Gastroesophageal sphincter (tissue), 3 donors: ENCODE results near the gene SH3RF2.

Experiments
- CTCF ChIP-seq, 4 experiments: fragments of 200-600 bp in 2 of 4; fragments of 450-650 bp in 2 of 4; sonication (generic) in 1 of 4; IDR thresholded peaks; one replicate each; pipeline ENCODE4 v1.5.1; 2017 to 2019; ENCODE audit warnings: antibody characterized with exemption in 4 of 4, mild to moderate bottlenecking in 2 of 4, moderate library complexity in 2 of 4
- EP300 ChIP-seq: sonication (generic); formaldehyde crosslinking; IDR thresholded peaks from one replicate; pipeline ENCODE4 v1.6.1; 2017; ENCODE audit warnings: antibody characterized with exemption, mild to moderate bottlenecking
- POLR2A ChIP-seq, 2 donors: fragments of 450-650 bp; IDR thresholded peaks; one replicate each; pipeline ENCODE4 v1.6.1; 2017; ENCODE audit warnings: antibody characterized with exemption in 2 of 2, mild to moderate bottlenecking in 2 of 2, moderate library complexity in 1 of 2
- POLR2AphosphoS5 ChIP-seq: sonication (generic); formaldehyde crosslinking; IDR thresholded peaks from one replicate; pipeline ENCODE4 v1.6.1; 2017; ENCODE audit warnings: antibody characterized with exemption

DNA sequence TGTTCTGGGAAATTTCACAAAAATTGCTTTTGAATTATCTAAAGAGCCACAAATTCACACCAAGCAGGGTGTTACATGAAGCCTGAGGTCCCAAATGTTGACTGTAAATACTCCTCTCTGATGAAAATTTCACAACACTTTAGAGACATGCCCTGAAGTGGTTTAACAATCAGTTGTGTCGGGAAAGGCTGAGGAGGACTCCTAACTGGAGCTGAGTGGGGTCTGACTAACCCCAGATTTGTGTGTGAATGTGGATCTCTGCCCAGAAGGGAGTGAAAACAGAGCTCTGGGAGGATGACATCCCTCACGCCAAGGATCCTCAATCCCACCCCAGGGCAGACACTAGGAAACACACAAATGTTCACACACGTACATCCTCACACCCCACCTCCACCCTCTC lies 32.5 kb upstream of the SH3RF2 start:
- TF ChIP-seq POLR2AphosphoS5 (no peak), CTCF (IDR thresholded peaks at IDR 0.05) (no peak), POLR2A (IDR thresholded peaks at IDR 0.05) (no peak), EP300 (no peak)
